HEK293T (cell line): ENCODE measurements around the gene KEAP1.
A peak's percentile ranks its signal among the peaks of the same experiment; 100 is the strongest.

Experiments
- CTCF ChIA-PET: fragments of 350-600 bp; formaldehyde crosslinking; extraction: SDS; loops from one replicate; lab custom pipeline; 2021; ENCODE audit warnings: antibody characterized with exemption, inconsistent platforms; lab: Yijun Ruan, JAX
- POLR2A ChIA-PET: fragments of 350-600 bp; formaldehyde crosslinking; extraction: SDS; loops from one replicate; lab custom pipeline; 2020; ENCODE audit warnings: antibody characterized with exemption, inconsistent platforms; lab: Yijun Ruan, JAX
- DNase-seq: peaks from one replicate; pipeline ENCODE4 v3.0.0; 2012; ENCODE audit warnings: mixed read lengths; ENCODE audit errors: extremely low spot score
- ARNT ChIP-seq: fragments of 450-650 bp; IDR thresholded peaks from 2 replicates; pipeline ENCODE4 v1.6.1; 2017; ENCODE audit warnings: mild to moderate bottlenecking
- BHLHE40 ChIP-seq: fragments of 450-650 bp; IDR thresholded peaks from 2 replicates; pipeline ENCODE4 v1.6.1; 2016; ENCODE audit warnings: mild to moderate bottlenecking, moderate library complexity, borderline replicate concordance
- CTBP1 ChIP-seq: fragments of 450-650 bp; IDR thresholded peaks from 2 replicates; pipeline ENCODE4 v1.6.1; 2016; ENCODE audit warnings: borderline replicate concordance
- ELF4 ChIP-seq: fragments of 450-650 bp; IDR thresholded peaks from 2 replicates; pipeline ENCODE4 v1.6.1; 2017; ENCODE audit warnings: antibody characterized with exemption
- FOXA1 ChIP-seq: fragments of 450-650 bp; IDR thresholded peaks from 2 replicates; pipeline ENCODE4 v1.6.1; 2016; ENCODE audit warnings: mild to moderate bottlenecking
- FOXK2 ChIP-seq: fragments of 450-650 bp; IDR thresholded peaks from 2 replicates; pipeline ENCODE4 v1.6.1; 2016; ENCODE audit warnings: mild to moderate bottlenecking
- FOXM1 ChIP-seq: fragments of 450-650 bp; IDR thresholded peaks from 2 replicates; pipeline ENCODE4 v1.6.1; 2017; ENCODE audit warnings: mild to moderate bottlenecking, borderline replicate concordance
- HDGF ChIP-seq: fragments of 450-650 bp; IDR thresholded peaks from 2 replicates; pipeline ENCODE4 v1.6.1; 2017; ENCODE audit warnings: antibody characterized with exemption, borderline replicate concordance
- L3MBTL2 ChIP-seq: fragments of 450-650 bp; conservative IDR thresholded peaks from 2 replicates; pipeline ENCODE4 v1.6.1; 2016; ENCODE audit warnings: mild to moderate bottlenecking
- LEF1 ChIP-seq: fragments of 450-650 bp; IDR thresholded peaks from 2 replicates; pipeline ENCODE4 v1.6.1; 2017; ENCODE audit warnings: mild to moderate bottlenecking, borderline replicate concordance
- NFRKB ChIP-seq: fragments of 450-650 bp; IDR thresholded peaks from 2 replicates; pipeline ENCODE4 v1.6.1; 2016; ENCODE audit warnings: mild to moderate bottlenecking, moderate library complexity
- SP1 ChIP-seq: fragments of 450-650 bp; IDR thresholded peaks from 2 replicates; pipeline ENCODE4 v1.6.1; 2017
- SUZ12 ChIP-seq: fragments of 450-650 bp; IDR thresholded peaks from 2 replicates; pipeline ENCODE4 v1.6.1; 2016; ENCODE audit warnings: mild to moderate bottlenecking
- TARDBP ChIP-seq: fragments of 450-650 bp; IDR thresholded peaks from 2 replicates; pipeline ENCODE4 v1.6.1; 2016
- ZNF384 ChIP-seq: fragments of 450-650 bp; IDR thresholded peaks from 2 replicates; pipeline ENCODE4 v1.6.1; 2016
- TF ChIP-seq, protein P1 (sequence below): fragments of 450-650 bp; IDR thresholded peaks from 2 replicates; pipeline ENCODE4 v1.6.1; 2016

KEAP1 gene

DNA sequence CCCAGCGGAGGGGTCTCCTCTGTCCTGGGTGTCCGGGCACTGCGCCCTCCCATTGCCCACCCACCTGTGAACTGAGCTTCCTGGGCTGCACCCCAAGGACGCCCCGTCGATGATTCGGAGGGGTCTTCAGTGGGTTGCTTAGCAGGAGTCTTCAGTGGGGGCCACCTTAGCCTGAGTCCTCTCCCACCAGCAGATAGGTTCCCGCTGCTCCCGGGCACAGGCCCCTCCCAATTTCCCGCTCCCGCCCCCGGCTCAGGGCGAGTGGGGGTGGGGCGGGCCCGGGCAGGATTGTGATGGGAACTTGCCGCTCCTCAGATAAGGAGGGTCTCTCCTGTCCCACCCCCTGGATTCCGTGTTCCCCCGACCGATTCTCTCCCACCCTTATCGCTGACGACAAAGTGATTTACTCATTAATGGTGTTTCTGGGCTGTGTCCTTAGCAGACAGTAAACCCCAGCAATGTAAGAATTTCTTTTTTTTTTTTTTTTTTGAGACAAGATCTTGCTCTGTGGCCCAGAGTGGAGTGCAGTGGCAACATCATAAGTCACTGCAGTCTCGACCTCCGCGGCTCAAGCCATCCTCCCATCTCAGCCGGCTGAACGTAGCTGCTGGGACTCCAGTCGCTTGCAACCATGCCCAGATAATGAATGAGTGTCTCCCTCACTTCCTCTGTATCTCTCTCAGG lies 14.7 kb upstream of the KEAP1 start:
- CTCF ChIA-PET = interaction anchor here (1.1 kb wide), 1 partner anchor 13 kb away, joined by 5 read pairs; no protein-coding TSS in a partner anchor

DNA sequence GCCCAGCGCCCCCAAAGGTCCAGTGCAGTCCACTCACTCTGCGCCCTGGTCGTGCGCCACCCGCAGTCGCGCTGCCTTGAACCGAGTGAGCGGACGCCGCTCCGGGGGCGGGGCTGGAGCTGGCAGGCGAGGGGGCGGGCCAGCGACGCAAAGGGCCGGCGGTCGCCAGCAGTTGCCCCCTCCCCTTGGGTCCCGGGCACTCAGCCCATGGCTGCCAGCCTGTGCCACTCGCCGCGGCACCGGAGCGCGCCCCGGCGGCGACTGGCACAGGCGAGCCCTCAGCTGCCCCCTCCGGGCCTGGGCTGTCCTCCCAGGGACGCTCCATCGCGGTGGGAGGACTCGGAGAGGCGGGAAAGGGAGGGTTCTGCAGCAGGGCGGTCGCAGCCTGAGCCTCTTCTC lies 14.2 kb upstream of the KEAP1 start, which contains the start of gene S1PR5:
TSS of gene S1PR5 (minus strand) at position 87 of the 399 bp plus-strand sequence. CDS start 2,436 bp downstream, outside the sequence.
- CTCF ChIA-PET = interaction anchor here (0.6 to 1.1 kb wide), 2 partner anchors 12 to 25 kb away, joined by 4 to 5 read pairs; no protein-coding TSS in a partner anchor
- peak; percentile 53 for DNase-seq

More for the DNA sequence above, 14.7 kb upstream of the KEAP1 start:
- POLR2A ChIA-PET = interaction anchor here (0.5 to 2.1 kb wide), 5 partner anchors 9 to 73 kb away, joined by 3 to 5 read pairs (median 4); partner anchors contain the start of gene KEAP1
- DNase-seq = peak; percentile 47
- TF ChIP-seq ZNF384 (peak; percentile 47; the same call in 1 of the 2 replicates), HDGF (no peak)

DNA sequence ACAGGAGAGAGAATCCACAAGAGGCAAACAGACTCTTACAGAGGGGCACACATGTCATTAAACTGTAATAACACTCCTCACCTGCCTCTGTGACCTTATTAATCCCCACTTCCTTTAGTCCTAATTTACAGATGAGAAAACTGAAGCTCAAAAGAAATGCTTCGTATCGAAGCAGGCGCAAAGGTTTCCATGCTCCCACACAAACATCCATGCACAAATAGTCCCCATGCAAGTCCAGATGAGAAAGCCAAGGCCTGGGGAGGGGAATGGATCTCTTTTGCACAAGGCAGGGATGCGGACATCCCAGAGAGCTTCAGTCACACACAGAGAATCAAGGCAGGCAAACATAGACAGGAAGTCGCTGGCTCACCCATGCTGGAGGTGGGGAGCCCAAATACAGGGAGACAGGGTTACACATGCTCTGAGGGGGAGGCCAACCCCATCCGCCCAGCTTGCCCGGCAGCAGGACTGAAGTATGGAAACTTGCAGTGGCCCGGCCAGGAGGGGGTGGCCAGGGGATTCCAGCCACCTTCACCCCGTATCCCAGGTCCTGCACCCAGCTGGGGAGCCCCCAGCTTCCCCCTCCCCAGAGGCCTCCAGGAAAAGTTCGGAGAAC lies 13.6 kb upstream of the KEAP1 start:
- DNase-seq = no peak
- POLR2A ChIA-PET = interaction anchor here (0.9 to 2.1 kb wide), 5 partner anchors 8 to 53 kb away, joined by 4 to 7 read pairs (median 4); partner anchors contain the start of genes CDKN2D and KEAP1
- no peak for TF ChIP-seq L3MBTL2
- CTCF ChIA-PET = interaction anchor here (0.6 to 1.1 kb wide), 3 partner anchors 11 to 49 kb away, joined by 4 to 5 read pairs (median 5); partner anchors contain the start of gene KRI1

More for the DNA sequence above, 14.2 kb upstream of the KEAP1 start, which contains the start of gene S1PR5:
- TF ChIP-seq ZNF384 = no peak
- POLR2A ChIA-PET = interaction anchor here (0.9 to 2.1 kb wide), 5 partner anchors 9 to 52 kb away, joined by 4 to 7 read pairs (median 4); partner anchors contain the start of genes CDKN2D and KEAP1

DNA sequence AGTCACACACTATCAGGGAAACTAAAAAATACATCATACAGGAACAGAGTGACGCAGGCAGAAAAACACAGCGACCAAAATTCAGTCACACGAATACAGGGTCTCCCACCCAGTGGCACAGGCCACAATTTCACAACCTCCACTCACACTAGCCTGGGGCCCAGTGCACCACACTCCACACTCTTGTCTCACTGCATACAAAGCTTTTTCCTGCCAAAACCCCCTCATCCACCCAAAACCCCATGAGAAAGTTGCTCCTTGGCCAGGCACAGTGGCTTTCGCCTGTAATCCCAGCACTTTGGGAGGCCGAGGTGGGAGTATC lies 12.9 kb upstream of the KEAP1 start:
- CTCF ChIA-PET = interaction anchor here (0.8 kb wide), 1 partner anchor 50 kb away, joined by 5 read pairs; the partner anchor contains the start of gene KRI1
- DNase-seq = no peak
- POLR2A ChIA-PET = no interaction called here
- TF ChIP-seq HDGF (no peak), BHLHE40 (no peak)

DNA sequence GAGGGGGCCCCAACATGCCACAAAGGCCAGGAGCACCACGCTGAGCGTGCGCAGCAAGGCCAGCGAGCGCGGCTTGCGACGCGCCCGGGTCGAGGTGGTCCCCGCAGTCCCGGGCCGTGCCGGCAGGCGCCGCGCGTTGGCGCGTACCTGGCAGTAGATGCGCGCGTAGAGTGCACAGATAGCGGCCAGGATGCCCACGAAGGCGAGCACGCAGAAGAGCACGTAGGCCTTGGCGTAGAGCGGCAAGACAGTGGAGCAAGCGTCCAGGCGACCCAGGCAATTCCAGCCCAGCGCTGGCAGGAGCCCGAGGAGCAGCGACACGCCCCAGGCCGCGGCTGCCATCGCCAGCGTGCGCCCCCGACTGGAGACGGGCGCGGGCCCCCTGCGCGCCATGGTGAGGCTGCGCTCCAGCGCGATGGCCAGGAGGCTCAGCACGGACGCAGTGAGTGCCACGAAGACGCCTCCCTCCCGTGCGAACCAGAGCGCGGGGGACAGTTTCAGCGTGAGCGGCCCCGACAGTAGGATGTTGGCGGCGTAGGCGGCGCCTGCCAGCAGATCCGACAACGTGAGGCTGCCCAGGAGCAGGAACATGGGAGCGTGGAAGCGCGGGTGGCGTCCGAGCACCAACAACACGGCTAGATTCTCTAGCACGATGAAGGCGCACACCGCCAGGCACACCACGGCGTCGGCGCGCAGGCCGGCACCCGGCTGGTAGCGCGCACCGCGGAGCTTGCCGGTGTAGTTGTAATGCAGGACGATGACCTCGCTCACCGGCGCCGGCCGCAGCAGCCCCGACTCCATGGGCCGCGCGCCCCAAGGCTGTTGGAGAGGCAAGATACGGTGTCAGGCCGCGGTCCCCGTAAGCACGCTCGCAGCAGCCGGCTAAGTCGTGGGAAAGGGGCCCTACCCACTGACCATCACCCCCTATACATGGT lies 11.3 kb upstream of the KEAP1 start:
- POLR2A ChIA-PET = no interaction called here
- no peak for DNase-seq
- CTCF ChIA-PET = no interaction called here

DNA sequence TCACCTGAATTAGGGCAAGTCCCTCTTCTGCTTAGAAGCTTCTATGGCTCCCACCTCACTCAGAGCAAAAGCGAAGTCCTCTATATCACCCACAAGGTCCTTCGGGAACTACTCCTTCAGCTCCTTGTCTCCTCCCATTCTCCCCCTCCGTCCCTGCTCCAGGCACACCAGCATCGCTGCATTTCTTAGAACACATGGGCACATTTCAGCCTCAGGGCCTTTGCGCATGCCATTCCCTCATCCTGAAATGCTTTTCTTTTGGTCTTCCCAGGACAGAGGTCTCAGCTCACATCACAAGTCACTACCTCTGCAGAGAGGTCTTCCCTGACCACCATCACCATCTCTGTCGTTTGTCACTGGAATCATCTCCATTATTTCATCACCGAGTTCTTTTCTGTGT lies 10.1 kb upstream of the KEAP1 start:
- POLR2A ChIA-PET = no interaction called here
- TF ChIP-seq FOXM1 = no peak
- no peak for TF ChIP-seq FOXK2
- no peak for TF ChIP-seq CTBP1
- no peak for TF ChIP-seq TARDBP
- TF ChIP-seq, protein P1, sequence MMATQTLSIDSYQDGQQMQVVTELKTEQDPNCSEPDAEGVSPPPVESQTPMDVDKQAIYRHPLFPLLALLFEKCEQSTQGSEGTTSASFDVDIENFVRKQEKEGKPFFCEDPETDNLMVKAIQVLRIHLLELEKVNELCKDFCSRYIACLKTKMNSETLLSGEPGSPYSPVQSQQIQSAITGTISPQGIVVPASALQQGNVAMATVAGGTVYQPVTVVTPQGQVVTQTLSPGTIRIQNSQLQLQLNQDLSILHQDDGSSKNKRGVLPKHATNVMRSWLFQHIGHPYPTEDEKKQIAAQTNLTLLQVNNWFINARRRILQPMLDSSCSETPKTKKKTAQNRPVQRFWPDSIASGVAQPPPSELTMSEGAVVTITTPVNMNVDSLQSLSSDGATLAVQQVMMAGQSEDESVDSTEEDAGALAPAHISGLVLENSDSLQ = no peak
- no peak for TF ChIP-seq SP1
- no peak for TF ChIP-seq L3MBTL2
- CTCF ChIA-PET = no interaction called here
- no peak for DNase-seq

More for the DNA sequence above, 11.3 kb upstream of the KEAP1 start:
- TF ChIP-seq SUZ12 (no peak), CTBP1 (no peak), ELF4 (no peak), FOXK2 (no peak), FOXA1 (no peak), LEF1 (no peak), HDGF (no peak), SP1 (no peak), FOXM1 (no peak), L3MBTL2 (no peak), BHLHE40 (no peak), NFRKB (no peak), ARNT (no peak)
- TF ChIP-seq, protein P1 = no peak

DNA sequence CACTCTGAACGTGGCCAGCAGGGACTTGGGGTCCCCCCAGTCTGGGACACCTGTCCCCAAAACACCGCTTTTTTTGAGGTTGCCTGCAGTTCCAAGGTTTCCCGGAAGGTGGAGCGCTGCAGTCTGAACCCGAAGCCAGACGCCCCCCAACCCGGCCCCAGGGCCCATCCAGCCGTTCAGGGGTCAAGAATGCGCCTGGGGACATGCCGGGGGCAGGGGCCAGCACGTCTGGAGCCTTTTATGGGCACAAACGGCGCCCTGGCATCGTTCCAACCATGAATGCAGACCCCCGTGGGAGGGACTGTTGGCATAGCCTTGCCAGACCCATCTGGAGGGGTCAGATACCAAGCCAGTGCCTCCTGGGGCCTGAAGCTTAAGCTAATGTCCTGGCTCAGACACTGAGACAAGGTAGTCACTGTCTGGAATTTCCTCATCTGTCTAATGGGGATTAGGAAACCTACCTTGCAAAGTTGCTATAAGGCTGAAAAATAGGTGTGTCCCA lies 7.2 kb upstream of the KEAP1 start:
- TF ChIP-seq SUZ12 (no peak), TARDBP (no peak), BHLHE40 (no peak), NFRKB (no peak)
- CTCF ChIA-PET = interaction anchor here (0.6 to 1.4 kb wide), 5 partner anchors 20 to 137 kb away, joined by 3 to 5 read pairs (median 4); no protein-coding TSS in a partner anchor

More for the DNA sequence above, 7.2 kb upstream of the KEAP1 start:
- POLR2A ChIA-PET = interaction anchor here (1.2 kb wide), 1 partner anchor 10 kb away, joined by 3 read pairs; no protein-coding TSS in a partner anchor
- DNase-seq = peak; percentile 33
